PC-3 (cell line): ENCODE results near the gene GPC4. TPM values are rescaled to one million over a fixed set of nuclear protein-coding genes. Genes with fewer than 3 reads are reported as not detected.

Experiments used
- ATAC-seq: fragments of 200-7000 bp; cut with Tn5 transposase; 2 replicates; pipeline ENCODE4 v1.9.1; 2020; ENCODE audit warnings: mild to moderate bottlenecking, moderate library complexity
- BruUV-seq: library from RNA; stranded (reverse); fragments of 400-500 nt; replicated peaks from 2 replicates; lab custom pipeline; 2021; lab: Mats Ljungman, UMichigan
- CTCF ChIA-PET: fragments of 300-600 bp; sonication (Branson Sonifier 250); formaldehyde crosslinking; loops from one replicate; lab custom pipeline; 2022; ENCODE audit warnings: antibody characterized with exemption; lab: Charles Lee
- POLR2A ChIA-PET: fragments of 300-600 bp; sonication (Branson Sonifier 250); formaldehyde crosslinking; loops from one replicate; lab custom pipeline; 2022; ENCODE audit warnings: antibody characterized with exemption; ENCODE audit not compliant: unreplicated experiment; lab: Charles Lee
- DNase-seq: peaks from one replicate; pipeline ENCODE4 v3.0.0-alpha.2; 2015
- H2AFZ ChIP-seq: fragments of 300-600 bp; sonication (generic); 2 replicates; pipeline ENCODE4 v1.6.0; 2016; ENCODE audit warnings: antibody characterized with exemption, low read length
- H3F3A ChIP-seq: fragments of 300-600 bp; sonication (generic); one replicate; pipeline ENCODE4 v1.6.0; 2017; ENCODE audit warnings: antibody characterized with exemption, low read length, control low read depth, mild to moderate bottlenecking; ENCODE audit not compliant: unreplicated experiment
- H3K27ac ChIP-seq: fragments of 300-600 bp; sonication (generic); 2 replicates; pipeline ENCODE4 v1.5.1; 2016; ENCODE audit warnings: mild to moderate bottlenecking, low read length
- H3K27me3 ChIP-seq: fragments of 300-600 bp; sonication (generic); 2 replicates; pipeline ENCODE4 v1.6.1; 2016; ENCODE audit warnings: low read length, mixed read lengths
- H3K36me3 ChIP-seq: fragments of 300-600 bp; sonication (generic); 2 replicates; pipeline ENCODE4 v1.6.1; 2016; ENCODE audit warnings: low read depth, mixed run types, low read length, mixed read lengths
- H3K4me1 ChIP-seq: fragments of 300-600 bp; sonication (generic); 2 replicates; pipeline ENCODE4 v1.5.1; 2016; ENCODE audit warnings: low read length; ENCODE audit not compliant: insufficient read depth
- H3K4me2 ChIP-seq: fragments of 300-600 bp; sonication (generic); 2 replicates; pipeline ENCODE4 v1.6.0; 2016; ENCODE audit warnings: low read length
- H3K4me3 ChIP-seq: fragments of 300-600 bp; sonication (generic); 2 replicates; pipeline ENCODE4 v1.5.1; 2016; ENCODE audit warnings: mild to moderate bottlenecking, low read length, mixed read lengths
- H3K79me2 ChIP-seq: fragments of 300-600 bp; sonication (generic); 2 replicates; pipeline ENCODE4 v1.6.1; 2017; ENCODE audit warnings: low read length, mixed read lengths
- H3K9ac ChIP-seq: fragments of 300-600 bp; sonication (generic); 2 replicates; pipeline ENCODE4 v1.6.0; 2016; ENCODE audit warnings: mild to moderate bottlenecking, low read length
- H3K9me2 ChIP-seq: fragments of 300-600 bp; sonication (generic); replicated peaks from 2 replicates; pipeline ENCODE4 v1.6.1; 2016; ENCODE audit warnings: mixed run types, low read length, mixed read lengths
- H3K9me3 ChIP-seq: fragments of 300-600 bp; sonication (generic); 2 replicates; pipeline ENCODE4 v1.6.1; 2016; ENCODE audit warnings: low read length, mixed read lengths
- H4K20me1 ChIP-seq: fragments of 300-600 bp; sonication (generic); 2 replicates; pipeline ENCODE4 v1.6.1; 2016; ENCODE audit warnings: low read length, mixed read lengths
- EZH2 ChIP-seq: fragments of 300-600 bp; sonication (generic); IDR thresholded peaks from one replicate; pipeline ENCODE4 v1.6.1; 2017; ENCODE audit warnings: antibody characterized with exemption, mild to moderate bottlenecking, low read length; ENCODE audit not compliant: unreplicated experiment
- EZH2phosphoT487 ChIP-seq: fragments of 300-600 bp; sonication (generic); IDR thresholded peaks from 2 replicates; pipeline ENCODE4 v1.6.1; 2018; ENCODE audit warnings: mild to moderate bottlenecking, antibody characterized with exemption, low read length, borderline replicate concordance
- intact Hi-C: fragments of 100-400 bp; cut with micrococcal nuclease; formaldehyde crosslinking; loops from 2 replicates; pipeline ENCODE4 v1.9.0; 2023
- total RNA-seq: library from RNA; depleted of rRNA; stranded (reverse); fragments of >200 nt; gene quantifications from 2 replicates; pipeline ENCODE4 v1.2.3, GENCODE V29; 2014
- TF ChIP-seq, protein P1 (sequence below): fragments of 300-600 bp; sonication (generic); conservative IDR thresholded peaks from 2 replicates; pipeline ENCODE4 v1.5.1; 2017; ENCODE audit warnings: antibody characterized with exemption, low read depth, mild to moderate bottlenecking, low read length

The GPC4 gene
- total RNA-seq, 1 experiment from 2014 or later = 4.0 TPM

DNA sequence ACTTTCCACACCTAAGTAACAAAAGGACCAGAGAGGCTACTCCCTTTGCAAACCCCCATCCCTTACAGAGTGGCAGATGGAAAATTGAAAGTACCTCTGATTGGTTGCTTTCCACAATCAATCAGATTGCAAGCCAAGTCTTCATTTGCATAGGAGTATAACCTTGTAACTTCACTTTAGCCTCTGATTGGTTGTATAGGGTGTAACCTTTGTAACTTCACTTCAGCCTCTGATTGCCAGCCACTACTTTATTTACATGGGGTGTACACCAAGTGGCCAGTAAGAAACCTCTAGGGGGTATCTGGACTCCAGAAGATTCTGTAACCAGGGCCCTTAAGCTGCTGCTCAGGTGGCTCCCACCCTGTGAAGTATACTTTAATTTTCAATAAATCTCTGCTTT, 48.6 kb downstream of the GPC4 start:
- POLR2A ChIA-PET = no interaction called here
- Histone ChIP-seq H3K4me1 (no peaks in the 10 kb centered on the region), H3K27ac (no peak overlapping the region), H2AFZ (no peak overlapping the region), H3K9me3 (no peaks in the 10 kb centered on the region), H3K79me2 (no peaks in the 10 kb centered on the region), H3K36me3 (no peaks in the 10 kb centered on the region), H3K9ac (no peak overlapping the region), H3K4me3 (no peak overlapping the region), H3K27me3 (no peaks in the 10 kb centered on the region), H3F3A (no peaks in the 10 kb centered on the region), H3K4me2 (no peak overlapping the region), H4K20me1 (no peaks in the 10 kb centered on the region), H3K9me2 (no peaks in the 10 kb centered on the region)
- no TSS peak for BruUV-seq
- ATAC-seq (no peak), DNase-seq (no peak)
- intact Hi-C loops = no loop called here
- TF ChIP-seq EZH2 (no peak), EZH2phosphoT487 (no peak)
- TF ChIP-seq, protein P1, sequence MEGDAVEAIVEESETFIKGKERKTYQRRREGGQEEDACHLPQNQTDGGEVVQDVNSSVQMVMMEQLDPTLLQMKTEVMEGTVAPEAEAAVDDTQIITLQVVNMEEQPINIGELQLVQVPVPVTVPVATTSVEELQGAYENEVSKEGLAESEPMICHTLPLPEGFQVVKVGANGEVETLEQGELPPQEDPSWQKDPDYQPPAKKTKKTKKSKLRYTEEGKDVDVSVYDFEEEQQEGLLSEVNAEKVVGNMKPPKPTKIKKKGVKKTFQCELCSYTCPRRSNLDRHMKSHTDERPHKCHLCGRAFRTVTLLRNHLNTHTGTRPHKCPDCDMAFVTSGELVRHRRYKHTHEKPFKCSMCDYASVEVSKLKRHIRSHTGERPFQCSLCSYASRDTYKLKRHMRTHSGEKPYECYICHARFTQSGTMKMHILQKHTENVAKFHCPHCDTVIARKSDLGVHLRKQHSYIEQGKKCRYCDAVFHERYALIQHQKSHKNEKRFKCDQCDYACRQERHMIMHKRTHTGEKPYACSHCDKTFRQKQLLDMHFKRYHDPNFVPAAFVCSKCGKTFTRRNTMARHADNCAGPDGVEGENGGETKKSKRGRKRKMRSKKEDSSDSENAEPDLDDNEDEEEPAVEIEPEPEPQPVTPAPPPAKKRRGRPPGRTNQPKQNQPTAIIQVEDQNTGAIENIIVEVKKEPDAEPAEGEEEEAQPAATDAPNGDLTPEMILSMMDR = no peak
- CTCF ChIA-PET = no interaction called here

DNA sequence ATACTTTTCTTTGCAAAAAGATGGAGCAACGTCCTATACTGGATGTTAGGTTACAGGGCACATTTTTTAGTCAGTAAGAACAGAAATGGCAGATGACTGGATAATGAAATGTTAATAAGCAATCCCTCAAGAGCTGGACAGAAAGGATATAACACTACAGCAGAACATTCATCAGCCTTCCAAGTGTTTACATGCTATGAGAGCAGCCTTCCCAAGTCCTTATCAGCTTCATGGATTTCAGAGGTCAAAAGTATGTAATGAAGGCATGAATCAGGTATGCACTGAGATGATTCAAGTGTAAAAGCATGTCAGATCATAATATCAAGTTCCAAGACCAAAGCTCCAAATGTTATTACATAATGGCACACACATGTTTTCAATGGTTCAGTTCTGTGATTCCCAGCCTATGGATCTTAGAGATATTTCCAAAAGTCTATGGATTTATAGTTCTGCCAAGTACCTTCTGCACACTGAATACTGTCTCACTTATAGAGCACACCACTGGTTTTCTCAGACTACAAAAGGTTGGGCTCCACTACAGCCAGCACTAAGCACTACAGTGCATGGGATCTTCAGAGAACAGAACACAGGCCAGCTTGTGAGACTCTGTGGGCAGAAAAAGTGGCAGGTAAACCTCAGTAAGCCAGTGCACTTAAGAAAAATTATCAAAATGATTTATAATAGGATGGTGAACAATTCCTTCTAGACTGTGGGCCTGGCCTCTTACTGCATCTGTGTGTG, 49.2 kb downstream of the GPC4 start:
- H2AFZ ChIP-seq = no peak overlapping the region
- ATAC-seq (no peak), DNase-seq (no peak)
- POLR2A ChIA-PET = no interaction called here
- intact Hi-C loops = no loop called here
- no peaks in the 10 kb centered on the region for H3K9me2 ChIP-seq
- H3K4me2 ChIP-seq = no peak overlapping the region
- BruUV-seq = no TSS peak
- H3K9me3 ChIP-seq = no peaks in the 10 kb centered on the region
- H3K79me2 ChIP-seq = no peaks in the 10 kb centered on the region
- H3K36me3 ChIP-seq = no peaks in the 10 kb centered on the region
- no peaks in the 10 kb centered on the region for H3F3A ChIP-seq
- no peaks in the 10 kb centered on the region for H3K4me1 ChIP-seq
- H3K4me3 ChIP-seq = no peak overlapping the region
- TF ChIP-seq EZH2phosphoT487 = no peak
- H3K9ac ChIP-seq = no peak overlapping the region
- no peak overlapping the region for H3K27ac ChIP-seq
- CTCF ChIA-PET = no interaction called here
- no peaks in the 10 kb centered on the region for H3K27me3 ChIP-seq
- no peaks in the 10 kb centered on the region for H4K20me1 ChIP-seq

DNA sequence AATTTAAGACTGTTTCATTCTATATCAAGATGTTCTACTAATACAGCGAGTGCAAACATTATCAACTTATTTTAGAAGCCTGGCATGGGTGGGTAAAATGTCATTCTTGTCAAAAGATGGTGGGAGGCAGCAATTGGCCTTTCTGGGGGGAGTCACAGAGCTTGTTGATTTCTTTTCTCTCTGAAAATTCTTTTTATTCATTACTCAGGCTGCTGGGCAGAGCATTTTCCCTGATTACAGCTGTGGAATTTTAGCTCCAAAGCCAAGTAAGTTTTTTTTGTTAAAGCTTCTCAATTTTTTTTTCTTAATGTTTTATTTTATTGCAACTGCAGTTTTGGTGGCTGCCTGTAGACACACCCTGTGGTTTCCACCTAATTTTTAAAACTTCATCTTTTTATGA, 50.4 kb downstream of the GPC4 start:
- Histone ChIP-seq H3K9me2 (no peaks in the 10 kb centered on the region), H3K4me1 (no peaks in the 10 kb centered on the region), H3K27me3 (no peaks in the 10 kb centered on the region), H3K9me3 (no peaks in the 10 kb centered on the region), H3K4me2 (no peak overlapping the region), H3K27ac (no peak overlapping the region), H3K36me3 (no peaks in the 10 kb centered on the region), H3K79me2 (no peaks in the 10 kb centered on the region), H3F3A (no peaks in the 10 kb centered on the region), H3K9ac (no peak overlapping the region), H3K4me3 (no peak overlapping the region), H4K20me1 (no peaks in the 10 kb centered on the region), H2AFZ (no peak overlapping the region)
- DNase-seq (no peak), ATAC-seq (no peak)
- ChIA-PET POLR2A (no interaction called here), CTCF (no interaction called here)
- TF ChIP-seq, protein P1 = no peak
- TF ChIP-seq EZH2phosphoT487 = no peak
- TF ChIP-seq EZH2 = no peak
- intact Hi-C loops = no loop called here
- no TSS peak for BruUV-seq
